Measurements from ENCODE around the gene TMEM204.

The TMEM204 gene

GRCh38 chr16:1499756-1500464 lies 33.6 kb upstream of the TMEM204 start:
- no peak for DNase-seq (ENCODE audit: low read depth in 2 of 2, low spot score in 1 of 2)

GRCh38 chr16:1500465-1501150 lies 32.9 kb upstream of the TMEM204 start:
- DNase-seq (ENCODE audit: low read depth in 2 of 2, low spot score in 1 of 2), result no peak

GRCh38 chr16:1501630-1502029 lies 31.8 kb upstream of the TMEM204 start:
- no peak for DNase-seq (ENCODE audit: low read depth in 2 of 2, low spot score in 1 of 2)

DNA sequence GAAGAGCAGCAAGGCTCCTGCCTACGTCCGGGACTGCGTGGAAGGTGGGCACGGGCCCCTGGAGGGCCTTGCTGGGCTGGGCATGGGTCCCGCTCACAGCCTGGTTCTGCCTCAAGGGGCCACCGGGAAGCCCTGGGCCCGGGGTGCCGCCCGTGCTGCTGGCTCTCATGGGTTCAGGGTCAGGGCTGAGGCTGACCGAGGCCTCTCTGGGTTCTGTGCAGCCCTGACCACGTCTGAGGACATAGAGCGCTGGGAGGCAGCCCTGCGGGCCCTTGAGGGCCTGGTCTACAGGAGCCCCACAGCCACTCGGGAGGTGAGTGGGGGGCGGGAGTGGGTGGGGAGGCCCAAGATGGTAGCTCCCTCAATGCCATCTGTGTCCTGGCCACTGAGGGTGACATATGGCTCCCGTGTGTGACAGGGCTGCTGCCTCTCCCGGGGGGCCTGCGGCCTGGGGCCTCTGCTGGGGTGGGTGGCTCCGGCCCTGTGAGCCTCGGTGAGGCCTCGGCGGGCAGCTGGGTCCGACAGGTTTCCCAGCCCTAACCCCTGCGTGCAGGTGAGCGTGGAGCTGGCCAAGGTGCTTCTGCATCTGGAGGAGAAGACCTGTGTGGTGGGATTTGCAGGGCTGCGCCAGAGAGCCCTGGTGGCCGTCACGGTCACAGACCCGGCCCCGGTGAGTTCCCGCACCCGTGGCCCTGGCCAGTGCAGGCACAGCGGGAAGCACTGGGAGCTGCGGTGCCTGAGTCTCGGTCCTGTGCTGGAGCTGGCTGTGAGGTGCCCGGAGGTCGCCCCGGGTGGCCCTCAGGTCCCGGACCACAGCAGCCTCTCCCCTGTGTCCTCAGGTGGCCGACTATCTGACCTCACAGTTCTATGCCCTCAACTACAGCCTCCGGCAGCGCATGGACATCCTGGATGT lies 31.1 kb upstream of the TMEM204 start:
- no peak for DNase-seq (ENCODE audit: low read depth in 2 of 2, low spot score in 1 of 2)

DNA sequence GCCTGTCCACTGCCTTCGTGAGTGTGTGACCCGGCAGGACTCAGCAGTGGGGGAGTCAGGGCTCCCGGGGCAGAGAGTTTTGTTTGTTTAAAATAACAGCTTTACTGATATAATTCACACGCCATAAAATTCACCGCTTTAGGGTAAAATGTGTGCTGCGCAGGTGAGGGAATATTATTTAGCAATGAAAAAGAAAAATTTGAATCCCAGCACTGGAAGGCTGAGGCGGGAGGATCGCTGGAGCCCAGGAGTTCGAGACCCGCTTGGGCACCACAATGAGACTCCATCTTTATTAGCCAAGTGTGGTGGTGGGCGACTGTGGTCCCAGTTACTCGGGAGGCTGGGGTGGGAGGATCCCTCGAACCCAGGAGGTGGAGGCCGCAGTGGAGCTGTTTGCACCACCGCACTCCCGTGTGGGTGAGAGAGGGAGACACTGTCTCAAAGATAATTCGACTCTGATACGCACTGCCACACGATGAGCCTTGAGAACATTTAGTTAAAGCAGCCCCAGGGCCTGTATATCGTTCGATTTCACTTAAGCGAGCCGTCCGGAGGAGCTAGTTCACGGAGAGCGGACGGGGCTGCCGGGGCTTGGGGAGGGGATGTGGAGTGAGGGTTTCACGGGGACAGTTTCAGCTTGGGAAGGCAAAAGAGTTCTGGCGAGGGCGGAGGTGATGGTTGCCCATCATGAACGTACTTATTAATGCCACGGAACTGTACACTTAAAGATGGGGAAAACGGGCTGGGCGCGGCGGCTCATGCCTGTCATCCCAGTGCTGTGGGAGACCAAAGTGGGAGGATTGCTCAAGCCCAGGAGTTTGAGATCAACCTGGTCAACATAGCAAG lies 30.1 kb upstream of the TMEM204 start:
- no peak for DNase-seq (ENCODE audit: low read depth in 2 of 2, low spot score in 1 of 2)

DNA sequence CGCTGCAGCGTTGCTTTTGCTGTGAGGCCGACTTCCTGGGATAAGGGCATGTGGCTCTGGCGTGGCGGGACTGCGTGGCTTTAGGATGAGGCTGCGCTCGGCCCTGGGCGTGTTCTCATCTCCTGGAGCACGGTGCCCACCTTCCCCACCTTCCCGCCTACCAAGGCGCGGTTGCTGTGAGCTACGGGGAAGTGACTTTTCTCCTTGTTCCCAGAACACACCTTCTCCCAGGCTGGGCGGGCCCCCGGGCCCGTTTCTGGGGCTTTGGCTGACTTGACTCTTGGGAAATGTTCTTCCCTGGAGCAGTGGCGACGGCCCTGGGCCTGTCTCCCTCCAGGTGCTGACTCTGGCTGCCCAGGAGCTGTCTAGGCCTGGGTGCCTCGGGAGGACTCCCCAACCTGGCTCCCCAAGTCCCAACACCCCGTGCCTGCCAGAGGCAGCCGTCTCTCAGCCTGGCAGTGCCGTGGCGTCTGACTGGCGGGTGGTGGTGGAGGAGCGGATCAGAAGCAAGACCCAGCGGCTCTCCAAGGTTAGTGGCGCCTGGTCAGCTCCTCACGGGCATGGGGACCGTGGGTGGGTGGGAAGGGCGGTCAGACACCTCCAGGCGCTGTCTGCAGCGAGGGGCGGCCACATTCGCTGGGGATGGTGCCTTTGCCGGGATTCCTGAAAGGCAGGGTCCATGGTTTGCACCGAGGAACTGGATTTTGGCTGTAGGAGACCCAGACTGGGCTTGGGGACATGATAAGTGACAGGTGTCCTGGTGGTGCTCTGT lies 28.2 kb upstream of the TMEM204 start:
- no peak for DNase-seq (ENCODE audit: low read depth in 2 of 2, low spot score in 1 of 2)

GRCh38 chr16:1505912-1506311 lies 27.6 kb upstream of the TMEM204 start:
- no peak for DNase-seq (ENCODE audit: low read depth in 2 of 2, low spot score in 1 of 2)

GRCh38 chr16:1506494-1507213 lies 26.8 kb upstream of the TMEM204 start:
- DNase-seq (ENCODE audit: low read depth in 2 of 2, low spot score in 1 of 2), result no peak

DNA sequence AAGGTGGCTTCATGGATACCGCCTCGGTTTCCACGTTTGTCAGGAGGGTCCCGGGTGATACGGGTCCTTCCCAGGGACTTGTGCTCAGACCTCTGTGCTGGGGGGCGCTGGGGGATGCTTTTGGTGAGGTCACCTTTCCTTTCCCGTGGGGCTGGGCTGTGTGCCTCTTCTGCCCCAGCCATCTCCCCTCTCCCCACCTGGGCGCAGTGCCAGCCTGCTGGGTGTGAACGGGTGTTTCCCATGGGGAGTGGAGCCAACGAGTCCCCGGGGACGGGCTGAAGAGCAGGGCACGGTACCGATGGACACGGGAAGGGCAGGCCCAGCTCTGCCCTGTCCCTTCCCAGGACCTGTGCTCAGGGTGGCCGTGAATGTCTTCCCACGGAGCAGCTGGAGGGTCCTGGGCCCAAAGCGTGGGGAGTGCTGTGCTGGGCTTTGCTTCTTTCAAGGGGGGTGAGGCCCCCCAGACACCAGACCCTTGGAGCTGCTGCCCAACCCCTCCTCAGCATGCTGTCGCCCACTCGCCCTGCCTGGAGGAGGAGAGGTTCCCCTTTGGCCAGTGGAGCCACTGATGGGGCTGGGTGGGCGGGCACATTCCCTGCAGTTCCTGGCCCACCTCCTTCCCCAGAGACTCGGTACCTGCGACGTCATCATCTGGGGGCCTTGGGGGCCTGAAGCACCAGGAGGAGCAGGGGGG lies 24.8 kb upstream of the TMEM204 start:
- DNase-seq (ENCODE audit: low read depth in 2 of 2, low spot score in 1 of 2), result no peak

- no peak for DNase-seq (ENCODE audit: low read depth in 2 of 2, low spot score in 1 of 2)
Observed at GRCh38 chr16:1509307-1510221, 23.9 kb upstream of the TMEM204 start.

- DNase-seq (ENCODE audit: low read depth in 2 of 2, low spot score in 1 of 2), result no peak
Observed at GRCh38 chr16:1510272-1510671, 23.2 kb upstream of the TMEM204 start.

- DNase-seq (ENCODE audit: low read depth in 2 of 2, low spot score in 1 of 2), result no peak
Observed at GRCh38 chr16:1510941-1511351, 22.5 kb upstream of the TMEM204 start.

- DNase-seq (ENCODE audit: low read depth in 2 of 2, low spot score in 1 of 2), result no peak
Observed at GRCh38 chr16:1511662-1512569, 21.6 kb upstream of the TMEM204 start.

DNA sequence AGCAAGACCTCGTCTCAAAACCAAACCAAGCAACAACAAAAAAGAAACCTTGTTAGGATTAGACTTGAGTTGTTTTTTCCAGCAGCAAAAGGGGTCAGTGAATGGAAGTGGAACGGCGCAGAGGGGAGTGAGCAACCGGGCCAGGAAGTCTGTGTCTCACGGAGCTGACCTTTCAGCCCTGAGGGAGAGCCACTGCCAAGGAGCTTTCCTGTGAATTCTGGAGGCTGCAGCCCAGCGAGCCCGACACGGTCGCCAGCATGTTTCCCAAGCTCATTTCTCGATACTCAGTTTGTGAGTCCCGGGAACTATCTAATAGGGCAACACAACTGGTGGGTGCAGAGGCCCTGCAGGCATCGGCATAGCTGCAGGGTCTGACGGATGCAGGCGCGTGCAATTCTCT lies 20.7 kb upstream of the TMEM204 start:
- no peak for DNase-seq (ENCODE audit: low read depth in 2 of 2, low spot score in 1 of 2)

GRCh38 chr16:1514507-1514906 lies 19.0 kb upstream of the TMEM204 start:
- DNase-seq (ENCODE audit: low read depth in 2 of 2, low spot score in 1 of 2), result no peak

GRCh38 chr16:1518626-1519135 lies 14.8 kb upstream of the TMEM204 start:
- no peak for DNase-seq (ENCODE audit: low read depth in 2 of 2, low spot score in 1 of 2)

GRCh38 chr16:1519831-1520230 lies 13.6 kb upstream of the TMEM204 start:
- DNase-seq (ENCODE audit: low read depth in 2 of 2, low spot score in 1 of 2), result no peak

Data from stimulated activated CD8-positive, alpha-beta memory T cell treated with anti-CD3 and anti-CD28 coated beads, Interleukin-4, amount 100 ng/mL, for 1 hour (primary cell).